K562 (cell line): Measurements from ENCODE around the gene SLC8A2. TPM values are rescaled to one million over a fixed set of nuclear protein-coding genes. Genes with fewer than 3 reads are reported as not detected.

Source experiments
- ATAC-seq: fragments of 200-7000 bp; cut with Tn5 transposase; 3 replicates; pipeline ENCODE4 v1.9.1; 2020; ENCODE audit warnings: moderate library complexity
- BruUV-seq: library from RNA; stranded (reverse); fragments of 400-500 nt; replicated peaks from 2 replicates; lab custom pipeline; 2021; lab: Mats Ljungman, UMichigan
- CTCF ChIA-PET: fragments of 300-600 bp; formaldehyde crosslinking; extraction: SDS; loops from one replicate; lab custom pipeline; 2021; ENCODE audit warnings: low intra/inter-chr PET ratio; lab: Yijun Ruan, JAX
- POLR2A ChIA-PET: fragments of 300-600, 350-650 bp; sonication (Branson Sonifier 250); formaldehyde crosslinking; extraction: SDS; loops from one replicate; lab custom pipeline; 2021; ENCODE audit warnings: antibody characterized with exemption, inconsistent platforms; lab: Yijun Ruan, JAX
- DNase-seq, 4 experiments: peaks; one replicate each; pipeline versions ENCODE4 v3.0.0 to v3.0.0-alpha.2; 2011 to 2018; ENCODE audit warnings: low spot score in 3 of 4, mixed read lengths in 3 of 4; ENCODE audit errors: extremely low read depth in 1 of 4
- FAIRE-seq: peaks from 2 replicates; lab custom pipeline; 2011; peaks lifted over from hg19 to GRCh38; lab: Jason Lieb, UNC
- H2AFZ ChIP-seq: 2 replicates; pipeline ENCODE4 v1.6.0; 2011; ENCODE audit warnings: low read depth, low read length, control low read depth, inconsistent platforms
- H3K27ac ChIP-seq: fragments of 200-600 bp; 3 replicates; pipeline ENCODE4 v1.8.0; 2011; ENCODE audit warnings: low read depth, mild to moderate bottlenecking, control low read depth, inconsistent platforms, low read length, moderate library complexity, mixed read lengths; ENCODE audit errors: extremely low read depth
- H3K27me3 ChIP-seq, 2 experiments: fragments of 300-600 bp in 1 of 2; 2 replicates in 1 of 2; 3 replicates in 1 of 2; pipeline versions ENCODE4 v1.6.0 to v1.8.0; 2011; ENCODE audit warnings: inconsistent platforms in 2 of 2, low read length in 2 of 2, mild to moderate bottlenecking in 1 of 2, mixed read lengths in 1 of 2, moderate library complexity in 1 of 2; ENCODE audit not compliant: control insufficient read depth in 2 of 2, insufficient read depth in 2 of 2
- H3K36me3 ChIP-seq: fragments of 300-600 bp; 3 replicates; pipeline ENCODE4 v1.8.0; 2011; ENCODE audit warnings: mild to moderate bottlenecking, low read length, inconsistent platforms; ENCODE audit not compliant: control insufficient read depth, insufficient read depth
- H3K4me1 ChIP-seq, 2 experiments: fragments of 200-600 bp in 1 of 2; replicated peaks in 1 of 2; 2 replicates in 1 of 2; 3 replicates in 1 of 2; pipeline versions ENCODE4 v1.5.1 to v1.8.0; 2011; ENCODE audit warnings: inconsistent platforms in 2 of 2, low read length in 2 of 2, mild to moderate bottlenecking in 1 of 2, mixed read lengths in 1 of 2, moderate library complexity in 1 of 2; ENCODE audit not compliant: control insufficient read depth in 2 of 2, insufficient read depth in 2 of 2
- H3K4me2 ChIP-seq: 2 replicates; pipeline ENCODE4 v1.6.1; 2011; ENCODE audit warnings: low read length, control low read depth, inconsistent platforms, mixed read lengths; ENCODE audit not compliant: insufficient read depth
- H3K4me3 ChIP-seq: fragments of 200-600 bp; sonication (generic), shearing (Covaris generic); 2 replicates; pipeline ENCODE4 v1.5.1; 2016; ENCODE audit warnings: control low read depth, inconsistent platforms
- H3K79me2 ChIP-seq: fragments of 200-600 bp; 3 replicates; pipeline ENCODE4 v1.8.0; 2011; ENCODE audit warnings: low read length, inconsistent platforms; ENCODE audit not compliant: control insufficient read depth, insufficient read depth
- H3K9ac ChIP-seq, 2 experiments: 2 replicates each; pipeline versions ENCODE4 v1.6.0 to v1.6.1; 2011; ENCODE audit warnings: low read depth in 2 of 2, low read length in 2 of 2, control low read depth in 1 of 2, inconsistent platforms in 1 of 2, mild to moderate bottlenecking in 1 of 2, mixed read lengths in 1 of 2; ENCODE audit not compliant: insufficient read depth in 1 of 2
- H3K9me1 ChIP-seq: one replicate; pipeline ENCODE4 v1.6.0; 2011; ENCODE audit warnings: inconsistent platforms, mild to moderate bottlenecking, low read length, moderate library complexity; ENCODE audit not compliant: control insufficient read depth, insufficient read depth
- H3K9me3 ChIP-seq: replicated peaks from 2 replicates; pipeline ENCODE4 v1.5.1; 2011; ENCODE audit warnings: low read depth, low read length, inconsistent platforms; ENCODE audit not compliant: control insufficient read depth, insufficient read depth
- H4K20me1 ChIP-seq: replicated peaks from 2 replicates; pipeline ENCODE4 v1.6.1; 2011; ENCODE audit warnings: low read length, inconsistent platforms, mixed read lengths; ENCODE audit not compliant: control insufficient read depth, insufficient read depth
- PTBP1 ChIP-seq: fragments of 200-400 bp; formaldehyde crosslinking; IDR thresholded peaks from 2 replicates; pipeline ENCODE4 v1.6.1; 2017; ENCODE audit warnings: low read depth, low read length
- RBM25 ChIP-seq: fragments of 200-400 bp; formaldehyde crosslinking; IDR thresholded peaks from 2 replicates; pipeline ENCODE4 v1.6.1; 2018; ENCODE audit warnings: low read length, low read depth, moderate library complexity; ENCODE audit not compliant: severe bottlenecking
- SMARCA5 ChIP-seq: fragments of 450-650 bp; IDR thresholded peaks from 2 replicates; pipeline ENCODE4 v1.6.1; 2016
- SPI1 ChIP-seq: IDR thresholded peaks from 2 replicates; pipeline ENCODE4 v1.6.1; 2011; ENCODE audit warnings: low read depth, low read length, control low read depth, borderline replicate concordance
- XRCC4 ChIP-seq: IDR thresholded peaks from one replicate; pipeline ENCODE4 v1.6.1; 2011; ENCODE audit not compliant: insufficient read depth, insufficient read length; ENCODE audit errors: extremely low read depth
- ZFP36 ChIP-seq: fragments of 150-350 bp; IDR thresholded peaks from 2 replicates; pipeline ENCODE4 v1.6.1; 2018; ENCODE audit warnings: low read length, low read depth; ENCODE audit not compliant: partially characterized antibody
- ZFX ChIP-seq: sonication (generic); formaldehyde crosslinking; IDR thresholded peaks from 2 replicates; pipeline ENCODE4 v1.8.0; 2022; ENCODE audit warnings: mild to moderate bottlenecking, missing genetic modification reagents, moderate library complexity
- ZNF436 ChIP-seq: fragments of 250-450, 450-650 bp; sonication (Bioruptor Pico); formaldehyde crosslinking; IDR thresholded peaks from 2 replicates; pipeline ENCODE4 v1.7.0; 2020; ENCODE audit warnings: mild to moderate bottlenecking
- WGBS: fragments of 100-300 bp; shearing (Covaris generic); methylation state at CpG from one replicate; pipeline ENCODE4 v1.1.6; 2016; ENCODE audit warnings: low coverage, mixed read lengths; ENCODE audit not compliant: insufficient coverage; ENCODE audit errors: missing lambda C conversion rate; 5-methylcytosine and 5-hydroxymethylcytosine counted together
- in situ Hi-C: fragments of 300-500 bp; cut with MboI; formaldehyde crosslinking; loops from 4 replicates; pipeline ENCODE4 v1.15.0; 2018; ENCODE audit warnings: inconsistent platforms, mixed read lengths
- intact Hi-C: fragments of 100-400 bp; cut with micrococcal nuclease; formaldehyde crosslinking; loops from 2 replicates; pipeline ENCODE4 v1.14.2; 2022
- polyA plus RNA-seq, 8 experiments: library from polyadenylated mRNA; depleted of rRNA in 4 of 8; stranded (reverse) in 5 of 8; unstranded in 3 of 8; fragments of >200 nt; fragmentation: Nextera tagmentation in 2 of 8; fragmentation: Illumina TruSeq in 1 of 8; extraction: Ambion mirVana in 2 of 8; extraction: Trizol in 1 of 8; gene quantifications; 2 replicates each; pipeline versions ENCODE4 v1.2.1 to v1.2.3, GENCODE V29; 2011 to 2014; ENCODE audit warnings: inconsistent platforms in 1 of 8, missing spikeins in 1 of 8
- total RNA-seq, 7 experiments: library from RNA; depleted of rRNA in 6 of 7; stranded (reverse); fragments of >200 nt in 6 of 7; fragmentation: Illumina TruSeq in 2 of 7; extraction: Trizol in 2 of 7; gene quantifications; 2 replicates each; pipeline versions ENCODE4 v1.2.1 to v1.2.3, GENCODE V29; 2011 to 2021; ENCODE audit warnings: low replicate concordance in 1 of 7
- TF ChIP-seq, protein P1 (sequence below): sonication (generic); formaldehyde crosslinking; IDR thresholded peaks from 2 replicates; pipeline ENCODE4 v1.9.0; 2022; ENCODE audit warnings: mild to moderate bottlenecking, missing genetic modification reagents
- TF ChIP-seq, protein P2 (sequence below), 2 experiments: fragments of 450-650 bp; IDR thresholded peaks; 2 replicates each; pipeline ENCODE4 v1.6.1; 2016; ENCODE audit warnings: mild to moderate bottlenecking in 2 of 2, borderline replicate concordance in 1 of 2, low read depth in 1 of 2, moderate library complexity in 1 of 2

SLC8A2 gene
- total and polyA plus RNA-seq, 9 of the 15 experiments (the other 6 are each of a cell fraction or from before 2014, with no cell fraction given), result 0.07 to 0.66 (median 0.24) TPM; not detected in 3

- BruUV-seq, result no TSS peak
- H4K20me1 ChIP-seq, result peaks cover 5% of the 10 kb centered on the region; the same call in 1 of the 2 replicates
- H3K79me2 ChIP-seq, result no peaks in the 10 kb centered on the region
- H3K4me1 ChIP-seq, result peaks cover 7 to 22% of the 10 kb centered on the region in 2 experiments; a peak in 4 of 5 replicates
- H3K4me3 ChIP-seq, result no peak overlapping the region
- H2AFZ ChIP-seq, result no peak overlapping the region
- peak overlapping the region in 1 of 2 experiments; percentile 71; a peak in 2 of 4 replicates for H3K9ac ChIP-seq
- ATAC-seq (no peak; the same call in 2 of the 3 replicates), FAIRE-seq (no peak), DNase-seq (no peak)
- peaks cover 2 to 8% of the 10 kb centered on the region in 2 experiments; a peak in 3 of 5 replicates for H3K27me3 ChIP-seq
- no peak overlapping the region for H3K4me2 ChIP-seq
- POLR2A ChIA-PET, result interaction anchor here (0.8 to 1.5 kb wide), 2 partner anchors 11 to 65 kb away, joined by 3 read pairs; no protein-coding TSS in a partner anchor
- WGBS, result 84% methylated on average over 11 of the region's 11 CpGs
- CTCF ChIA-PET, result no interaction called here
- H3K9me1 ChIP-seq, result no peaks in the 10 kb centered on the region
- in situ Hi-C loops, result no loop called here
- H3K9me3 ChIP-seq, result no peaks in the 10 kb centered on the region
- H3K27ac ChIP-seq, result no peak overlapping the region
- peaks cover 55% of the 10 kb centered on the region; the same call in 2 of the 3 replicates for H3K36me3 ChIP-seq
- intact Hi-C loops, result no loop called here
- TF ChIP-seq ZNF436 (CRISPR knock-in tag) (peak; percentile 83), RBM25 (peak; percentile 82), SPI1 (peak; percentile 71), ZFX (CRISPR knock-in tag) (0 out of 2 replicates have a peak, but pooled peaks have one; percentile 31), ZFP36 (peak; percentile 98), XRCC4 (no peak), PTBP1 (0 out of 2 replicates have a peak, but pooled peaks have one; percentile 72), SMARCA5 (peak; percentile 51; the same call in 1 of the 2 replicates)
- TF ChIP-seq, protein P1, sequence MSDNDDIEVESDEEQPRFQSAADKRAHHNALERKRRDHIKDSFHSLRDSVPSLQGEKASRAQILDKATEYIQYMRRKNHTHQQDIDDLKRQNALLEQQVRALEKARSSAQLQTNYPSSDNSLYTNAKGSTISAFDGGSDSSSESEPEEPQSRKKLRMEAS, result peak; percentile 46; the same call in 1 of the 2 replicates
- TF ChIP-seq, protein P2, sequence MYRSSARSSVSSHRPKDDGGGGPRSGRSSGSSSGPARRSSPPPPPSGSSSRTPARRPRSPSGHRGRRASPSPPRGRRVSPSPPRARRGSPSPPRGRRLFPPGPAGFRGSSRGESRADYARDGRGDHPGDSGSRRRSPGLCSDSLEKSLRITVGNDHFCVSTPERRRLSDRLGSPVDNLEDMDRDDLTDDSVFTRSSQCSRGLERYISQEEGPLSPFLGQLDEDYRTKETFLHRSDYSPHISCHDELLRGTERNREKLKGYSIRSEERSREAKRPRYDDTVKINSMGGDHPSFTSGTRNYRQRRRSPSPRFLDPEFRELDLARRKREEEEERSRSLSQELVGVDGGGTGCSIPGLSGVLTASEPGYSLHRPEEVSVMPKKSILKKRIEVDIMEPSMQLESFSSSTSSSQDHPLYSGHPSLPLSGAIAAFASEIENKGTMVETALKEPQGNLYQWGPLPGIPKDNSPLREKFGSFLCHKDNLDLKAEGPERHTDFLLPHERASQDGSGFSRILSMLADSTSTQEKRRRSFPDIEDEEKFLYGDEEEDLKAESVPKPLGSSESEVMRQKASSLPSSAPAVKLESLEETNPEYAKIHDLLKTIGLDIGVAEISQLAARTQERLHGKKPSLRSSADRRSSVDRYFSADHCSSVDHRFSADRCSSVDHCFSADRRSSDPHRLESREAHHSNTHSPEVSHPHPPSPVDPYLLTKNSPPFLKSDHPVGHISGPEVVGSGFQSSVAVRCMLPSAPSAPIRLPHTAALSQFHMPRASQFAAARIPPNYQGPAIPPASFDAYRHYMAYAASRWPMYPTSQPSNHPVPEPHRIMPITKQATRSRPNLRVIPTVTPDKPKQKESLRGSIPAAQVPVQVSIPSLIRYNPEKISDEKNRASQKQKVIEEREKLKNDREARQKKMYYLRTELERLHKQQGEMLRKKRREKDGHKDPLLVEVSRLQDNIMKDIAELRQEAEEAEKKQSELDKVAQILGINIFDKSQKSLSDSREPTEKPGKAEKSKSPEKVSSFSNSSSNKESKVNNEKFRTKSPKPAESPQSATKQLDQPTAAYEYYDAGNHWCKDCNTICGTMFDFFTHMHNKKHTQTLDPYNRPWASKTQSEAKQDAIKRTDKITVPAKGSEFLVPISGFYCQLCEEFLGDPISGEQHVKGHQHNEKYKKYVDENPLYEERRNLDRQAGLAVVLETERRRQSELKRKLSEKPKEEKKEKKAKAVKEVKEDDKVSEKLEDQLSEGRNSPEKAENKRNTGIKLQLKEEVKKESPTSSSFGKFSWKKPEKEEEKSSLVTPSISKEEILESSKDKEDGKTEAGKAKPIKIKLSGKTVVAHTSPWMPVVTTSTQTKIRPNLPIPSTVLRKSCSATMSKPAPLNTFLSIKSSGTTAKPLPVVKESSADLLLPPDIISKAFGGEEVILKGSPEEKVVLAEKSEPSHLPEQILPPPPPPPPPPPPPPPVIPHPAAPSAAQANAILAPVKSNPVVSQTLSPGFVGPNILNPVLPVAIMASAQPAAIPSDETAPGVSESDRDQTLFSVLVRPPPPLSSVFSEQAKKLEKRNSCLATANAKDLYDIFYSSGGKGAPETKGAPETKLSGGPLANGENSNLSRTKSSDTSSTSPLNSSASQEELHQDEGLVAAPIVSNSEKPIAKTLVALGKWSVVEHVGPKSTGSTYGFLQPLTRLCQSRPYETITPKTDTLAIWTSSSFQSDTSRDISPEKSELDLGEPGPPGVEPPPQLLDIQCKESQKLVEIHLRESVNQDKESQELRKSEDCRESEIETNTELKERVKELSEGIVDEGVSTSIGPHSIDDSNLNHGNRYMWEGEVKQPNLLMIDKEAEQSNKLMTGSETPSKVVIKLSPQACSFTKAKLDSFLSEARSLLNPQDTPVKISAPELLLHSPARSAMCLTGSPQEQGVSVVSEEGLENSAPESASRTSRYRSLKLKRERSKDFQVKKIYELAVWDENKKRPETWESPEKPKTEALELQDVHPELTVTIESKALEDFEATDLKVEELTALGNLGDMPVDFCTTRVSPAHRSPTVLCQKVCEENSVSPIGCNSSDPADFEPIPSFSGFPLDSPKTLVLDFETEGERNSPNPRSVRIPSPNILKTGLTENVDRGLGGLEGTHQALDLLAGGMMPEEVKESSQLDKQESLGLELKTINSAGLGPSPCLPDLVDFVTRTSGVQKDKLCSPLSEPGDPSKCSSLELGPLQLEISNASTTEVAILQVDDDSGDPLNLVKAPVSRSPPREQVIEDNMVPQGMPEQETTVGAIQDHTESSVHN (IDR thresholded peaks at IDR 0.05; ENCODE audit: borderline replicate concordance in 1 of 2, low read depth in 1 of 2), result no peak
These were observed 89.9 kb downstream of the SLC8A2 start for GRCh38 chr19:47381653-47382279.
